ENCODE measurements around the gene ORAI2.

The ORAI2 gene

DNA sequence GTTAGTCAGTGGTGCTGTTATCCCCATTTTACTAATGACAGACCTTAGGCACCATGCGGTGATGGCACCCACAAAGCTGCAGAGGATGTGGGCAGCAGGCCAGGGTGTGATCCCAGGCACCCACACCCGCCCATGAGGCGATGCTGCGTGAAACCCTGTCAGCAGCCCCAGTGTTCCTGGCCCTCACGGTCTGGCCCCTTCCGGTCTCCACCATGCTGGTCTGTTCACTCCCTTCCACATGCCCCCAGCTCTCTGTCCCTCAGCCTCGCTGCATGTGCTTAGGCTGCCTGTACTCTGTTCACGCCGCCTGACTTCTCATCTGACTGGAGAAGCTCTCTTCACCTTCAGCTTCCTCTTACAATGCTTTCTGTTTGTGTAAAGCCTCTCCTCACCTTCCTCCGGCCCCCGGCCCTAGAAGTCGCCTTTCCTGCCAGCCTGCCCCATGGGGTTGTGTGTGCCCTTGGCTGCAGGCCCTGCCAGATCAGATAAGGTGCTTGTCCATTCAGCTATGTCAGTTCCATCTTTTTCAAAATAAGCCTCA, 17.6 kb upstream of the ORAI2 start:
- no peak for DNase-seq

DNA sequence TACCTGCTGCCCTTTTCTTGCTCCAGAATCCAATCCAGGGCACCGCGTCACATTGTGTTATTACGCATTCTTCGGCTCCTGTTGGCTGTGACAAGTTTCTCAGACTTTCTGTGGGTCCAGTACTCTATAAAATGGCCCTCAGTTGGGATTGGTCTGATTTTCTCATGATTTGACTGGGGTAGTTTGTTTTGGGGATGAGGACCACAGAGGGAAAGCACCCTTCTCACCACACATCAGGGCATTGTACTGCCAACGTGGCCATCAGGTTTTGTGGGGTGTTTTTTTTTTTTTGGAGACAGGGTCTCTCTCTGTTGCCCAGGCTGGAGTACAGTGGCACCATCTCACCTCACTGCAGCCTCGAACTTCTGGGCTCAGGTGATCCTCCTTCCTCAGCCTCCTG, 17.0 kb upstream of the ORAI2 start:
- no peak for DNase-seq

DNA sequence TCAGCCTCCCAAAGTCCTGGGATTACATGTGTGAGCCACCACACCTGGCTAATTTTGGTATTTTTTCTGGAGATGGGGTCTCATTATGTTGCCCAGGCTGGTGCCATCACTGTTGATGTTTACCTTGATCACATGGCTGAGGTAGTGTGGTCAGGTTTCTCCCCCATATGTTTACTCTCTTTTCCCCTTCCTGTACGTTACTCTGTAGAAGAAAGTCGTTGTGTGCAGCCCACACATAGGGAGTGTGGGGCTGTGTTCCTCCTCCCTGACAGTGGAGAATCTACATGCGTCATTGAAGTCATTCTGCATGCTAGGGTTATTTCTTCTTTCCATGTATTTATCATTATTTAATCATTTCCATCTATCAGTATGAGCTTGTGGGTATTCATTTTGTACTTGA, 16.3 kb upstream of the ORAI2 start:
- DNase-seq = no peak

DNA sequence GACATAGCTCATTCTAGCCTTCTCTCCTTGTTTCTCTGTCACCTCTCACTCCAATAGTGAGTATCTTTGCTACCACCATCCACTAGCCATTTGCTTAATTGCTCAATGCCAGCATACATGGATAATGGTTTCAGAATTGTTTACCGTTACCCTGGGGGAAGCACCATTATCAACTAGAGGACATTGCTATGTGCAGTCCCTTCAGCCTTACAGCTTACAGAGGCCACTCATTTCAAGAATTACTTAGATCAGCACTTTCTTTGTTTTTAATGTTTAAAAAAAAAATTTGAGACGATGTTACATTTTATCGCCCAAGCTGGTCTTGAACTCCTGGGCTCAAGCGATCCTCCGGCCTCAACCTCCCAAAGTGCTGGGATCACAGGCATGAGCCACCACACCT, 14.8 kb upstream of the ORAI2 start:
- DNase-seq = no peak

DNA sequence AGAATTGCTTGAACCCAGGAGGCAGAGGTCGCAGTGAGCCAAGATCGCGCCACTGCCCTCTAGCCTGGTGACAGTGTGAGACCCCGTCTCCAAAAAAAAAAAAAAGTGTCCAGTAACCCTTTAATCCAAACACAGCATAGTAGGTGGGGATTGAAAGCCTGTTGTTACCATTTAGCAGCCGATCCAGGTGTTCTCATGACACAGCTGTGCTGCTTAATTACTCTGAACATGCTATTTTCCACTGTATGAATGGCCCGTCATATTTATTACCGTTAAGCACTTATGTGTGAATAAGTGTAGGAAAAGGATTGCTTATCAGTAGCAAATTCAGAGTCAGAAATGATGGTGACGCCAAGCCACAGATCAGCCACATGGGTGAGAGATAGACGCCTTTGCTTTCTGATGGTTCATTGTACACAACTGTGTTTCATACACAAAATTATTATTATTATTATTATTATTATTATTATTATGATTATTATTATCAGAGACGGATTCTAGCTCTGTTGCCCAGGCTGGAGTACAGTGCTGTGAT, 11.6 kb upstream of the ORAI2 start:
- no peak for DNase-seq

DNA sequence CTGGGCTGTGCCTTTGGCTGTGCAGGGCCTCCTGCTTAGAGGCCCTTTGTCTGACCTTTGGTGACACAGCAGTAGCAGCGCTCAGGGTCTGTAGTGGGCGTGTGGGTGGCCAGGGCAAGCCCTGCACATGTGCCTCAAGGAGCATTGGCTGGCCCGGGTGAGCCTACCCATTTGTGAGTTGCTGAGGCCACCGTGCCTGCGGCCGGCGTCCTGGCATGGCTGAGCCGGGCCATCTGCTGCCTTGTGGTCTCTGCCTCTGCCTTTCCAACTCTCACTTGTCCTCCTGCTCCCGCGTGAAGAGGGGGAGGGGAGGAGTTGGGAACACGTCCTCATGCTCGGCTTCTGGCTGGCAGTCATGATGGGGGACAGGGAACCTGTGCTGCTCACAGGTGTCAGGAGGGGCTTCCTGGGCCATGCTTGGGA, 9.2 kb upstream of the ORAI2 start:
- no peak for DNase-seq

DNA sequence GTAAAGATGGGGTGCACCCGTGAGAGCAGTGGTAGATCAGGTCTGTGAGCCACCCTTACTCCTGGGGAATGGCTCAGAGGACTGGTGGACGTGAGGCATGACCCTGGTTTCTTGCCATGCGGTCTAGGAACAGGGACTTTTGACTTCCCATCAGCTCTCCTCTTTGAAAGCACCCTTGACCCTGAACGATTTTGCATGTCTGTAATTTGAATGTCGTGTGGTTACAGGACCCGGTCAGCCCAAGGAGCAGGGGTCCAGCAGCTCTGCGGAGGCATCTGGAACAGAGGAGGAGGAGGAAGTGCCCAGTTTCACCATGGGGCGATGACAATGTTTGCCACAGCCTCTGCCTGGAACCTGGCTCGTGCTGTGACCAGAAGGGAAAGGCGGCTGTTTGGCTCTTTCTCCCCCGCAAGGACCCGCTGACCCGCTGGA, 8.6 kb upstream of the ORAI2 start:
- DNase-seq = no peak

DNA sequence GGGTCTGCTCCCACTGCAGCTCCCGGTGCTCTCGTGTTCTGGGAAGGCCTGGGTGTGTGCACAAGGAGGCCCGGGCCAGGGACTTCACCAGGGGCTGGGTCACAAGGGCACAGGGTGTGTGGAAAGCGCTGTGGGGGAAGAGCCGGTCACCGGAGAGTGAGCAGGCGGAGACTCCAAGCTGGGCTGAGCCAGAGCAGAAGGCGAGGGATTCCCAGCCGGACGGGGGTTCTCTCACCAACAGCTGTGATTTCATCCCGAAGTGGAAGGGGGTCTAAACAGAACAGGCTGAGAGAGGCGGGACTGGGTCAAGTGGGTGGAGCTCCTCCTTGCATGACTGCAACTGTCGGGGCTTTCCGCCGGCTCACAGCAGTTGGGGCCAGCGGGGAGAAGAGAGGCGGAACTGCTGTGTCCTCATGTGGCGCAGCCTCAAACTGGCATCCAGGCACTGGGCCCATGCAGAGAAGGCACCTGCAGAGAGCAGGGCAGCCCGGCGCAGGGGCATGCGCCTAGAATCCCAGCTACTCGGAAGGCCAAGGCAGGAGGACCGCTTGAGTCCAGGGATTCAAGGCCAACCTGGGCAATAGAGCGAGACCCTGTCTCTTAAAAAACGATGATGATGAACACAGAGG, 7.6 kb upstream of the ORAI2 start:
- DNase-seq = no peak

DNA sequence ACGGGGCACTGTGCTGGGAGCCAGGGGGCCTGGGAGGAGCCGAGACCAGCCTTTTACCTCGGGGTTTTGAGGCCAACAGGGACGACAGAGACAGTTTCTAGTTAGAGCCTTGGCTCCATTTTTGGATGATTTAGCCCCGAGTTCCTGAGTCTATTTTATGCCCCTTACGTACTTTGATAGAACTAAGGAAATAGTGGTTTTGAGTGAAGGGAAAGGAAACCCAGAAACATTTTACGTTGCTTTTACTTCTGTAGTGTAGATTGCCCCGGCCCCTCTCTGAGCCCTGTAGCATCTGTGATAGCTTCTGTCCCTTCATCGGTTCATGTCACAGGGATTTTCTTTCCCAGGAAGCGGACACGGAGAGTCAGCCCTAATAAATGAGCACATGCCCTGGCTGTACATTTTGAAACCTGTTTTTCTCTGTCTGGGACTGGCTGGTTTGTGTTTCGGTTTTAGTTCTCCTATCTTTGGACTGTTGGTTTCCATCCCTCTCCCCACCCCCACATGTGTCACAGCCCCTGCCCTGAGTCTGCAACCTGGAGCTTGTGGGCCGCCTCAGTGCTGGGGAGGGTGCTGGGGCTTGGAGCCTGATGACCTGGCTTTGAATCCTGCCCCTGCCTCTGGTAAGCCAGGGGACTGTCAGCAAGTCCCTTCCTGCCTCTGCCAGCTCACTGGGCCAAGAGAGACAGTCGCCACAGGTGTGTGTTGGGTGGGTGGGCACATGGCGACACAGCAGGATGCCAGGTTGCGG, 6.9 kb upstream of the ORAI2 start:
- no peak for DNase-seq

DNA sequence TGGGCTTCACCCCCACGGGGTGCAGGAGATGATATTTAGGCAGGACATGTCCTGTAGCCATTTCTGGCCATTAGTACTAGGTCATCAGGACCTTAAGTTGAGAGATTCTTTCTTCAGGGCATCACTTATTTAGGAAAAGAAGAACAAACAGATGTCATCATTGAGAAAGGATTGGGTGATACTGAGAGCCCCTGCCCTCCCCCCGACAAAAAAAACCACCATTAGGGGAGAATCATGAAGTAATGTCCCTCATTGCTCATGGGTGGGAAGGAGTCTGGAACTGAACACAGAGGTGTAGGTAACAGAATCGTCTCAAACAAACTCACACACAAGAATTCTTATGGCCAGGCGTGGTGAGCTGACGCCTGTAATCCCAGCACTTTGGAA, 6.4 kb upstream of the ORAI2 start:
- DNase-seq = no peak

DNA sequence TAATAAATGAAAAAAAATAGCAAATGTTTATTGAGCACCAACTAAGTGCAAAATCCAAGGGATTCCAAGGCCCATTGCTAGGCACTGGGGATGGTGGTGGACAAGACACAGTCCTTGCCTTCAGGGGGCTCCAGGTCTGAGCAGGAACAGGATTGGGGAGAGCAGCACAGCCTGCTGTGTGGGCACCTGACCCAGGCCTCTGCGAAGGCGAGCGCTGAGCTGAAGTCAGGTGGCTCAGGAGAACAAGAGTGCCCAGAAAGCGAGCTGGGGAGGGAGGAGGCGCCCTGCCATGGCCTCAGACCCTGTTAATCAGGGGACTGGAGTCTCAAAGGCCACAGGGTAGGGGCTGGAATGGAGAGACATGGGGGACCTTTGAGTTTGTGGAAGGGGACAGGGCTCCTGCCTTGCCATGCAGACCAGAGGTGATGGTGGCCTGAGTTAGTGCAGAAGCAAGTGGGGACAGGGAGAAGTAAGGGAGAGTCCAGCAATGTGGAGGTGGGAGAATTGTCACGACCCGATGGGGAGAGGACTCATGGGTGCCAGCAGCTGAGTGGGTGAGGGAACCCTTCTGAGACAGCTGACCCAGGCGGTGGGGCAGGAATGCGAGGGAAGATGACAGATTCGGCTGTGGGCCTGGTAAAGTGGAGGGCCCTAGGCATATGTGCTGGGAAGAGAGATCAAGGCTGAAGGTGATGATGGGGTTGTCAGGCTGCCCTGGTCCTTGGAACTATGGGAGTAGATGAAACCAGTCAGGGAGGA, 4.1 kb upstream of the ORAI2 start:
- no peak for DNase-seq

DNA sequence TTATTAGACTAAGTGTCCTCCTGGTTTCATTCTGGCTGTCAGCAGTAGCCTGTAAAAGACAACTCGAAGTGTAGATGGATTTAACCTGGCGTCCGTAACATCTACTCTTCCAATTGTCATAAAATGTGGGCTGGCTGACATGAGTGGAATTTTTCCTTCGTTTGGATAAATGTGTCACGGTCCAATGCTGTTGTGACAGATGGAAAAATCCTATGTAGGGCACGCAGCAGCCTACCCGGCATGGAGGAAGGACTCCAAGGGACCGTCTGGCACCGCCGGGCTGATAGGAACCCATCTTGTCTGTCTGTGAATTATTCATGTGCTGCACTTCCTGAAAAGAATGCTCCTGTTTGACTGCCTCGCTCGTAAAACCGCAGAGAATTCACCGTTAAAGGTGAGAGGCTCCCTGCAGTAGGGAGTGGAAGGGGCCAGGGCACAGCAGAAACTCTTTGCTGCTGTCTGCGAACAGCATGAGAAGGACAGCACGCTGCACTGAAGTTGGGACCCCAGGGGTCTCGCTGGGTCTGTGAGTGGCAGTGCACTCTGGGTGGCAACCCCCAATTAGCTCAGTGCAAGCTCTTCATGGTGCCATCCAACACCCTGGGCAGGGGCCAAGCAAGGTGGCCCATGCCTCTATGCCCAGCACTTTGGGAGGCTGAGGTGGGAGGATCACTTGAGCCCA, 1.6 kb upstream of the ORAI2 start:
- DNase-seq = no peak

DNA sequence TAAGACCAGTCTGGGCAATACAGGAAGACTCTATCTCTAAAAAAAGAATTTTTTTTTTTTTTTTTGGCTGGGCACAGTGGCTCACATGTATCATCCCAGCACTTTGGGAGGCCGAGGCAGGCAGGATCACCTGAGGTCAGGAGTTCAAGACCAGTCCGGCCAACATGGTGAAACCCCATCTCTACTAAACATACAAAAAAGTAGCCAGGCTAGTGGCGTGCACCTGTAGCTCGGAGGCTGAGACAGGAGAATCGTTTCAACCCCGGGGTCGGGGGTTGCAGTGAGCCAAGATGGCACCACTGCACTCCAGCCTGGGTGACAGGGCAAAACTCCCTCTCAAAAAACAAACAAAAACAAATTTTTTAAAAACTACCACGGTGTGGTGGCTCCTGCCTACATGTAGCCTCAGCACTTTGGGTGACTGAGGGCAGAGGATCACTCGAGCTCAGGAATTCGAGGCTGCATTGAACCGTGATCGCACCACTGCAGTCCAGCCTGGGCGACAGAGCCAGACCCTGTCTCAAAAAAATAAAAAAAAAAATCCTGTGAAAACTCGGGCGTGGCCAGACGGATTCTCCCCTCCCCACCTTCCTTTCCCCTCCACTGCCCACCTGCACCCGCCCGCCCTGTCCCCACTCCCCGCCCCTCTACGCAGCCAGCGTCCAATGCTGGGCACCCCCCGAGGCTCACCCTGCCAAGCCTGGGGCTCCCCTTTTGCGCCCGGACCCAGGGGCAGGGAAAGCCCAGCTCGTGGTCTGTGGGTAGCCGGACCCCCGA, 745 bp upstream of the ORAI2 start:
- DNase-seq = no peak

DNA sequence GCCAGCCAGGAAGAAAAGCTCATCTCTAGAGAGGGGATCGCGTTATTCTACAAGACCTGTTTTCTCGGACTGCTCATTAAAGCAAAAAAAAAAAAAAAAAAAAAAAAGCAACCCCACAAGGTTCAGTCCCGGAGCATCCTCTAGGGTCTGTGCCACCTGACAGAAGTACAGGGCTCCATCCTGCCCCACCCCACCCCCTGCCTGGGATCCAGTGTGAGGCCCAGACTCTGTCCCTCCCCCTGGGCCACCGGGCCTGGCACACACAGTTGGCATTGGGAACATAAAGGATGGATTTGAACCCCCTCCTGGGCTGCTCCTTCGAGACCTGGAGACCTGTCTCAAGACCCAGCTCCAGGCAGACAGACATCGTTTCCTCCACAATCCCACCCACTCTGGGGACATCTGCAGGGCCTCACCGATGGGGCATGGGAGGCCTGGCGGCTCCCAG, 688 bp downstream of the ORAI2 start:
- DNase-seq = no peak

DNA sequence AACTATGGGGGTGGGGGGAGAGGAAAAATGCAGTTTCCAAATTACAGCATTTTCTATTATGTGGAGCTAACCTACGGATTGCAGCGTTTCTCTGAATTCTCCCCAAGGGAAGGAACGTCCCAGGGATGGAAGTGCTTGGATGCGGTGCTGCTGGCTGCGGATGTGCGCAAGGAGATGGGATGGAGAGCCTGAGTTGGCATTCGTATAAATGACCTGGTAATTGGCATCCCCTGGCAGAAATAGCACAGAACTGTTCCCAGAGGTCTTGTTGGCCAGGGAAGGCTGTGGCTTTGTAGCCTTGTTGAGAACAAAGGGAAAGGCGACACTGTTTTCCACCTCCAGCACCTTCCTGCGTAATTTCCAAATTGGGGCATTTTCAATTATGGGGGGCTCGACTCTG, 2.7 kb downstream of the ORAI2 start:
- no peak for DNase-seq

DNA sequence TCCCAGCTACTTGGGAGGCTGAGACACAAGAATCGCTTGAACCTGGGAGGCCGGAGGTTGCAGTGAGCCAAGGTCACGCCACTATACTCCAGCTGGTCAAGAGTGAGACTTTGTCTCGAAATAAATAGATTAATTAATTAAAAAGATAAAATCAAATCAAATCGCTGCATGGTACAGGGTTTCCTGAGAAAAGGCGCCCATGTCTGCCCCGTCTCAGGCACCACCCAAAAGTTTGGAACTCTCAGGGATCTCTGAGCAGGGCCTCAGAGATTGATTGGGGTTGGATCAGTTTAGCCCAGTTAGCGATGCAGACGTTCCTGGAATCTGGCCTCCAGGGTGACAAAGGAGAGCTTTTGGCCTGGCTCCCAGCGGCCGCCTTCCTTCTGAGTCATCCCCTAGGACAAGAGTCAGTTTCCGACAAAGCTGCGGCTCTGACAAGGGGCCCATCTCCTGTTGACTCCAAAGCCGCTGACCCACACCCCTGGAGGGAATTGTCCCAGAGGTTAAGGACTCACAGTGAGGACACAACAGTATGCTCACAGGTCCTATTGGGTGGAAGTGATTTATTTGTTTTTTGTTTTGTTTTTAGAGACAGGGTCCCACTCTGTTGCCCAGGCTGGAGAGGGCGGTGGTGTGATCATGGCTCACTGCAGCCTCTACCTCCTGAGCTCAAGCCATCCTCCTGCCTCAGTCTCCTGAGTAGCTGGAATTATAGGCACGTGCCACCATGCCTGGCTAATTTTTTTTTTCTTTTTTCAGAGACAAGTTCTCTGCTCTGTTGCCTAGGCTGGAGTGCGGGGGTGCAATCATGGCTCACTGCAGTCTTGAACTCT, 6.8 kb downstream of the ORAI2 start:
- no peak for DNase-seq

DNA sequence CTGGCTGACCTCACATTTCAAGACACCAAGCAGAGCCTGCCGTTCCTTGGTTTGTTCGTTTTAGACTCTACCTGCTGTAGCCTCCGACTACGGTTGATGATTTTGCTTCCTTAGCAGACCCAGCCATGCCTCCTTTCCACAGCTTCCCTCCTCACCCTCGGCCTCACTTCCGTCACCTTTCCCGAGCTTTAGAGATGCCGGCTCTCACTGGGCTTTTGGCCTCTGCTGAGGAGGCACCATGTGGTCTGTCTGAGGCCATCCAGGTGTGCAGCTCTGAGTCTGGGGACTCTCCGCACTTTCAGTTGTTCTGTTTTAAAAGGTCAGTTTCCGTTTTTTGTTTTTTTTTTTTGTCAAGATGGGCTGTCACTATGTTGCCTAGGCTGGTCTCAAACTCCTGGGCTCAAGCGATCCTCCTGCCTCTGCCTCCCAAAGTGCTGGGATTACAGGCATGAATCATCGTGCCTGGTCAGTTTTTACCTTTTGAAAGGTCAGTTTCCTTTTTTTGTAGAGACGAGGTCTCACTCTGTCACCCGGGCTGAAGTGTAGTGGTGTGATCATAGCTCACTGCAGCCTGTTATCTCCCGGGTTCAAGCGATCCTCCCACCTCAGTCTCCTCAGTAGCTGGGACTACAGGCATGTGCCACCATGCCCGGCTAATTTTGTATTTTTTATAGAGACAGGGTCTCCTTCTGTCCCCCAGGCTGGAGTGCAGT, 11.7 kb downstream of the ORAI2 start:
- DNase-seq = no peak

DNA sequence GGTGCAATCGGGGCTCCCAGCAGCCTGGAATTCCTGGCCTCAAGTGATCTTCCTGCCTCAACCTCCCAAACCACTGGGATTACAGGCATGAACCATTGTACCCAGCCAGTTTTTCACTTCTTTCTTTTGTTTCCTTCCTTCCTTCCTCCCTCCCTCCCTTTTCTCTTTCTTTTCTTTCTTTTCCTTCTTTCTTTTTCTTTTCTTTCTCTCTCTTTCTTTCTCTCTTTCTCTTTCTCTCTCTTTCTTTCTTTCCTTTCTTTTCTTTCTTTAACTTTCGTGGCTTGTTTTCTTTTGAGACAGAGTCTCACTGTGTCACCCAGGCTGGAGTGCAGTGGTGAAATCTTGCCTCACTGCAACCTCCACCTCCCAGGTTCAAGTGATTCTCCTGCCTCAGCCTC, 12.3 kb downstream of the ORAI2 start:
- no peak for DNase-seq

DNA sequence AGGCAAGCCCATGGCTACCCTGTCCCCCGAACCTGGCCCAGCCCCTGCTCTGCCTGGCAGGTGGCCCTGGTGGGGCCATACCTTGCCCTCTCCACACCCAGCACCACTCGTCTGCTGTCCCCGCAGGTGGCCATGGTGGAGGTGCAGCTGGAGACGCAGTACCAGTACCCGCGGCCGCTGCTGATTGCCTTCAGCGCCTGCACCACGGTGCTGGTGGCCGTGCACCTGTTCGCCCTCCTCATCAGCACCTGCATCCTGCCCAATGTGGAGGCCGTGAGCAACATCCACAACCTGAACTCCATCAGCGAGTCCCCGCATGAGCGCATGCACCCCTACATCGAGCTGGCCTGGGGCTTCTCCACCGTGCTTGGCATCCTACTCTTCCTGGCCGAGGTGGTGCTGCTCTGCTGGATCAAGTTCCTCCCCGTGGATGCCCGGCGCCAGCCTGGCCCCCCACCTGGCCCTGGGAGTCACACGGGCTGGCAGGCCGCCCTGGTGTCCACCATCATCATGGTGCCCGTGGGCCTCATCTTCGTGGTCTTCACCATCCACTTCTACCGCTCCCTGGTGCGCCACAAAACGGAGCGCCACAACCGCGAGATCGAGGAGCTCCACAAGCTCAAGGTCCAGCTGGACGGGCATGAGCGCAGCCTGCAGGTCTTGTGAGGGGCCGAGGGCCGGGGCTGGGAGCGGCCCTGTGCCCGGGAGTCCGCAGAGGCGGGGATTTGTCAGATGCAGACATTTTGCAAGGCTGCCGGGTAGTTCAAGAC, 13.2 kb downstream of the ORAI2 start:
- DNase-seq = no peak

DNA sequence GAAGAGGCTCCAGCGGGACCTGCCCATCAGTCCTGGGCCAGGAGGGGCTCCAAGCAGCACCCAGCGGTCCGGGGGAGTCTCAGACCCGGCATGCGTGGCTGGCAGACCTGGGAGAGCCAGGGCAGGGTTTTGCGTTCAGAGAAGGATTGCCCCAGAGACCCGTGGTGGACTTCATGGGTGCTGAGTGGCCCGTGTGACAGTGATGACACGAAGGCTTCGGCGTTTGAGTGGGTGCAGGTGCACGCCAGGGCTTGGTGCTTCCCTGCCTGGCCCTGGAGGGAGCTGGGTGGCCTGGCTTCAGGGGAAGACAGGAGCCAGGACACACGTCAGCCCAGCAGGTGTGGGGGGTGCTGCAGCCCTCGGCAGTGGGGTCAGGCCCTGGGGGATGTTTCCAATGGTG, 13.9 kb downstream of the ORAI2 start:
- no peak for DNase-seq
